ENCODE measurements around the gene ING4. TPM values are rescaled to one million over a fixed set of nuclear protein-coding genes. Genes with fewer than 3 reads are reported as not detected.

The ING4 gene
- total and polyA plus RNA-seq, 8 donors: 8.7 to 53.6 (median 38.6) TPM

GRCh38 chr12:6666211-6666610 is 3.3 kb upstream of the ING4 start:
- peaks cover 14 to 19% (median 14%) of the 10 kb centered on the region in 4 donors for H3K4me1 ChIP-seq
- TF ChIP-seq CTCF (IDR thresholded peaks at IDR 0.05) (no peak), POLR2AphosphoS5 (IDR thresholded peaks at IDR 0.05) (no peak), EP300 (IDR thresholded peaks at IDR 0.05) (no peak), POLR2A (IDR thresholded peaks at IDR 0.05) (no peak)
- H3K27me3 ChIP-seq: no peaks in the 10 kb centered on the region
- H3K36me3 ChIP-seq: peaks cover 48 to 57% (median 54%) of the 10 kb centered on the region in 4 donors
- H3K27ac ChIP-seq: no peak overlapping the region
- no peak for DNase-seq
- H3K9me3 ChIP-seq: no peaks in the 10 kb centered on the region
- WGBS, 5 donors: 87 to 100% (median 90%) methylated on average over 2 of the region's 2 CpGs
- H3K4me3 ChIP-seq: no peak overlapping the region
- intact Hi-C loops (cut with DNase I; ENCODE audit: low total_unique reads): no loop called here

GRCh38 chr12:6664902-6665301 is 2.0 kb upstream of the ING4 start:
- Histone ChIP-seq H3K27me3 (no peaks in the 10 kb centered on the region), H3K27ac (no peak overlapping the region), H3K36me3 (peaks cover 34 to 48% (median 42%) of the 10 kb centered on the region in 4 donors), H3K4me3 (no peak overlapping the region), H3K4me1 (peaks cover 14 to 29% (median 21%) of the 10 kb centered on the region in 4 donors), H3K9me3 (no peaks in the 10 kb centered on the region)
- TF ChIP-seq EP300 (IDR thresholded peaks at IDR 0.05) (no peak), POLR2A (IDR thresholded peaks at IDR 0.05) (no peak), POLR2AphosphoS5 (IDR thresholded peaks at IDR 0.05) (no peak), CTCF (IDR thresholded peaks at IDR 0.05) (no peak)
- no peak for DNase-seq
- intact Hi-C loops (cut with DNase I; ENCODE audit: low total_unique reads): no loop called here
- WGBS, 5 donors: 77 to 94% (median 80%) methylated on average over 2 of the region's 2 CpGs

GRCh38 chr12:6662602-6662905 is 365 bp downstream of the ING4 start:
- no peak for TF ChIP-seq CTCF (IDR thresholded peaks at IDR 0.05)
- no peak for TF ChIP-seq POLR2AphosphoS5 (IDR thresholded peaks at IDR 0.05)
- TF ChIP-seq EP300 (IDR thresholded peaks at IDR 0.05): no peak
- no peak for TF ChIP-seq POLR2A (IDR thresholded peaks at IDR 0.05)
- Histone ChIP-seq H3K4me3 (peak overlapping the region; percentile 66 to 99 (median 88)), H3K27me3 (no peaks in the 10 kb centered on the region), H3K9me3 (no peaks in the 10 kb centered on the region), H3K4me1 (peaks cover 14 to 42% (median 21%) of the 10 kb centered on the region in 4 donors), H3K27ac (peak overlapping the region; percentile 58 to 91 (median 85)), H3K36me3 (peaks cover 13 to 44% (median 36%) of the 10 kb centered on the region in 4 donors)
- no peak for DNase-seq
- WGBS, 5 donors: 1% methylated on average over 10 of the region's 10 CpGs
- intact Hi-C loops (cut with DNase I; ENCODE audit: low total_unique reads): no loop called here

- H3K4me3 ChIP-seq: no peak overlapping the region
- no peak for DNase-seq
- no peaks in the 10 kb centered on the region for H3K27me3 ChIP-seq
- intact Hi-C loops (cut with DNase I; ENCODE audit: low total_unique reads): no loop called here
- peak overlapping the region in 1 of 5 donors; percentile 42 for H3K27ac ChIP-seq
- peaks cover 62 to 100% (median 96%) of the 10 kb centered on the region in 4 donors for H3K36me3 ChIP-seq
- no peaks in the 10 kb centered on the region for H3K9me3 ChIP-seq
- 79 to 88% (median 85%) methylated on average over 5 of the region's 5 CpGs for WGBS, 5 donors
- TF ChIP-seq POLR2A (IDR thresholded peaks at IDR 0.05) (no peak), POLR2AphosphoS5 (IDR thresholded peaks at IDR 0.05) (no peak), CTCF (IDR thresholded peaks at IDR 0.05) (no peak), EP300 (IDR thresholded peaks at IDR 0.05) (no peak)
- H3K4me1 ChIP-seq: peaks cover 0 to 17% (median 0%) of the 10 kb centered on the region in 4 donors
Measured at GRCh38 chr12:6653987-6654386, 8.9 kb downstream of the ING4 start.

Data from stomach (tissue), 9 donors.